Upper lobe of left lung (tissue), 4 donors: ENCODE data around the gene CPTP.
A peak's percentile ranks its signal among the peaks of the same experiment; 100 is the strongest.

Experiments used
- CTCF ChIP-seq, 6 experiments: fragments of 450-650 bp in 4 of 6; fragments of 200-600 bp in 2 of 6; sonication (generic) in 2 of 6; IDR thresholded peaks; one replicate each; pipeline ENCODE4 v1.5.1; 2016 to 2019; ENCODE audit warnings: antibody characterized with exemption in 6 of 6
- POLR2A ChIP-seq, 4 donors: fragments of 450-650 bp; IDR thresholded peaks; one replicate each; pipeline ENCODE4 v1.5.1; 2016 to 2017; ENCODE audit warnings: antibody characterized with exemption in 4 of 4, mild to moderate bottlenecking in 2 of 4
- POLR2AphosphoS5 ChIP-seq, 2 donors: sonication (generic); formaldehyde crosslinking; IDR thresholded peaks; one replicate each; pipeline ENCODE4 v1.5.1; 2017; ENCODE audit warnings: antibody characterized with exemption in 2 of 2

DNA sequence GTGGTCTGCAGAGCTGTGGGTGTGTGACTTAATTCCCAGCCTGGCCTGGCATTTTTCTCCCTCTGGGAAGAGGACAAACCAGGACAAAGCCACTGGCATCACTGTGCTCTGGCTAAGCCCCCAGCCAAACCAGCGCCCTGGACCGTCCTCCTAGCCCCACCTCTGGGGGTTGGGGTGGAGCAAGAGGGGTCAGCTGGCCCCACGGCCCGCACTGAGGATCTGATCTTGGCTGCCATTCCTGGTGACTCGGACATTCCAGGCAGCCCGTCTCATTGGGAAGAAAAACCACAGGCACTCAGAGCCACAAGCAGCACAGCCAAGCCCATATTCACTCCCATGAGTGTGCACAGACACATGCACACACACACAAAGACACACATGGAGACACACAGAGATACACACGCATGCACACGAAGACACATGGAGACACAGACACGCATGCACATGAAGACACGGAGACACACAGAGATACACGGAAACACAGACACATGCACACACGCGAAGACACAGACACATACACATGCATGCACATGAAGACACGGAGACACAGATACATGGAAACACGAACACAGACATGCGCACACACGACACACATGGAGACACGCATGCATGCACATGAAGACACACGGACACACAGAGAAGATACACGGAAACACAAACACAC lies 36.0 kb downstream of the CPTP start:
- TF ChIP-seq CTCF (IDR thresholded peaks at IDR 0.05) (no peak), POLR2A (IDR thresholded peaks at IDR 0.05) (no peak), POLR2AphosphoS5 (IDR thresholded peaks at IDR 0.05) (peak in 1 of 2 donors; percentile 49)
